ENCODE data around the gene KRT38. TPM values are rescaled to one million over a fixed set of nuclear protein-coding genes. Genes with fewer than 3 reads are reported as not detected.

The KRT38 gene
- total and polyA plus RNA-seq, 4 donors: not detected

GRCh38 chr17:41464682-41465081 is 23.9 kb upstream of the KRT38 start:
- no peak overlapping the region for H3K4me3 ChIP-seq (ENCODE audit: low read length in 2 of 2)
- H3K4me1 ChIP-seq (ENCODE audit: control insufficient read depth in 1 of 2, insufficient read depth in 2 of 2, low read length in 2 of 2): no peaks in the 10 kb centered on the region
- H3K27me3 ChIP-seq (ENCODE audit: control insufficient read depth in 1 of 2, insufficient read depth in 2 of 2, low read length in 1 of 2): no peaks in the 10 kb centered on the region
- intact Hi-C loops (cut with DNase I): no loop called here
- DNase-seq: no peak
- H3K9me3 ChIP-seq (ENCODE audit: control insufficient read depth, low read length): peaks cover 7% of the 10 kb centered on the region
- no peak overlapping the region for H3K27ac ChIP-seq (ENCODE audit: low read depth in 1 of 2, low read length in 2 of 2)
- H3K36me3 ChIP-seq (ENCODE audit: control insufficient read depth in 1 of 2, insufficient read depth in 2 of 2, low read length in 1 of 2): no peaks in the 10 kb centered on the region
- ATAC-seq (ENCODE audit: low FRiP score): peak; percentile 46
- 15 to 16% methylated on average over 6 of the region's 6 CpGs for WGBS, 2 donors

- Histone ChIP-seq H3K27ac (ENCODE audit: low read depth in 1 of 2, low read length in 2 of 2) (no peak overlapping the region), H3K4me1 (ENCODE audit: control insufficient read depth in 1 of 2, insufficient read depth in 2 of 2, low read length in 2 of 2) (no peaks in the 10 kb centered on the region)
- no peak for DNase-seq
Measured at GRCh38 chr17:41464173-41464572, 23.4 kb upstream of the KRT38 start.

GRCh38 chr17:41463746-41464145 is 23.0 kb upstream of the KRT38 start:
- ATAC-seq (ENCODE audit: low FRiP score) (no peak), DNase-seq (no peak)
- intact Hi-C loops (cut with DNase I): no loop called here
- no peaks in the 10 kb centered on the region for H3K27me3 ChIP-seq (ENCODE audit: control insufficient read depth in 1 of 2, insufficient read depth in 2 of 2, low read length in 1 of 2)
- H3K4me1 ChIP-seq (ENCODE audit: control insufficient read depth in 1 of 2, insufficient read depth in 2 of 2, low read length in 2 of 2): no peaks in the 10 kb centered on the region
- H3K9me3 ChIP-seq (ENCODE audit: control insufficient read depth, low read length): peaks cover 7% of the 10 kb centered on the region
- WGBS, 2 donors: 90 to 91% methylated on average over 8 of the region's 8 CpGs
- no peak overlapping the region for H3K4me3 ChIP-seq (ENCODE audit: low read length in 2 of 2)
- H3K27ac ChIP-seq (ENCODE audit: low read depth in 1 of 2, low read length in 2 of 2): no peak overlapping the region
- no peaks in the 10 kb centered on the region for H3K36me3 ChIP-seq (ENCODE audit: control insufficient read depth in 1 of 2, insufficient read depth in 2 of 2, low read length in 1 of 2)

More at GRCh38 chr17:41464173-41464572, 23.4 kb upstream of the KRT38 start:
- H3K9me3 ChIP-seq (ENCODE audit: control insufficient read depth, low read length): peaks cover 7% of the 10 kb centered on the region
- H3K36me3 ChIP-seq (ENCODE audit: control insufficient read depth in 1 of 2, insufficient read depth in 2 of 2, low read length in 1 of 2): no peaks in the 10 kb centered on the region
- WGBS, 2 donors: 87 to 91% methylated on average over 11 of the region's 11 CpGs
- no peaks in the 10 kb centered on the region for H3K27me3 ChIP-seq (ENCODE audit: control insufficient read depth in 1 of 2, insufficient read depth in 2 of 2, low read length in 1 of 2)
- H3K4me3 ChIP-seq (ENCODE audit: low read length in 2 of 2): no peak overlapping the region
- no peak for ATAC-seq (ENCODE audit: low FRiP score)
- intact Hi-C loops (cut with DNase I): no loop called here

- Histone ChIP-seq H3K36me3 (ENCODE audit: control insufficient read depth in 1 of 2, insufficient read depth in 2 of 2, low read length in 1 of 2) (no peaks in the 10 kb centered on the region), H3K4me3 (ENCODE audit: low read length in 2 of 2) (no peak overlapping the region), H3K27me3 (ENCODE audit: control insufficient read depth in 1 of 2, insufficient read depth in 2 of 2, low read length in 1 of 2) (no peaks in the 10 kb centered on the region), H3K9me3 (ENCODE audit: control insufficient read depth, low read length) (peaks cover 3% of the 10 kb centered on the region), H3K4me1 (ENCODE audit: control insufficient read depth in 1 of 2, insufficient read depth in 2 of 2, low read length in 2 of 2) (no peaks in the 10 kb centered on the region), H3K27ac (ENCODE audit: low read depth in 1 of 2, low read length in 2 of 2) (no peak overlapping the region)
- intact Hi-C loops (cut with DNase I): no loop called here
- no peak for DNase-seq
- WGBS, 2 donors: 80 to 81% methylated on average over 15 of the region's 15 CpGs
- no peak for ATAC-seq (ENCODE audit: low FRiP score)
Measured at GRCh38 chr17:41462705-41463104, 21.9 kb upstream of the KRT38 start.

- intact Hi-C loops (cut with DNase I): no loop called here
- Histone ChIP-seq H3K36me3 (ENCODE audit: control insufficient read depth in 1 of 2, insufficient read depth in 2 of 2, low read length in 1 of 2) (no peaks in the 10 kb centered on the region), H3K4me3 (ENCODE audit: low read length in 2 of 2) (no peak overlapping the region), H3K9me3 (ENCODE audit: control insufficient read depth, low read length) (no peaks in the 10 kb centered on the region), H3K27me3 (ENCODE audit: control insufficient read depth in 1 of 2, insufficient read depth in 2 of 2, low read length in 1 of 2) (peaks cover 0 to 1% of the 10 kb centered on the region in 2 donors), H3K27ac (ENCODE audit: low read depth in 1 of 2, low read length in 2 of 2) (no peak overlapping the region), H3K4me1 (ENCODE audit: control insufficient read depth in 1 of 2, insufficient read depth in 2 of 2, low read length in 2 of 2) (no peaks in the 10 kb centered on the region)
- ATAC-seq (ENCODE audit: low FRiP score) (no peak), DNase-seq (no peak)
- 65 to 73% methylated on average over 4 of the region's 4 CpGs for WGBS, 2 donors
Measured at GRCh38 chr17:41457676-41458075, 16.9 kb upstream of the KRT38 start.

- WGBS, 2 donors: 65 to 73% methylated on average over 3 of the region's 3 CpGs
- Histone ChIP-seq H3K4me3 (ENCODE audit: low read length in 2 of 2) (no peak overlapping the region), H3K27ac (ENCODE audit: low read depth in 1 of 2, low read length in 2 of 2) (no peak overlapping the region), H3K36me3 (ENCODE audit: control insufficient read depth in 1 of 2, insufficient read depth in 2 of 2, low read length in 1 of 2) (no peaks in the 10 kb centered on the region), H3K9me3 (ENCODE audit: control insufficient read depth, low read length) (no peaks in the 10 kb centered on the region), H3K4me1 (ENCODE audit: control insufficient read depth in 1 of 2, insufficient read depth in 2 of 2, low read length in 2 of 2) (no peaks in the 10 kb centered on the region), H3K27me3 (ENCODE audit: control insufficient read depth in 1 of 2, insufficient read depth in 2 of 2, low read length in 1 of 2) (peaks cover 0 to 1% of the 10 kb centered on the region in 2 donors)
- no peak for ATAC-seq (ENCODE audit: low FRiP score)
- DNase-seq: no peak
- intact Hi-C loops (cut with DNase I): no loop called here
Measured at GRCh38 chr17:41456204-41456603, 15.4 kb upstream of the KRT38 start.

- ATAC-seq (ENCODE audit: low FRiP score) (no peak), DNase-seq (no peak)
- Histone ChIP-seq H3K4me1 (ENCODE audit: control insufficient read depth in 1 of 2, insufficient read depth in 2 of 2, low read length in 2 of 2) (no peaks in the 10 kb centered on the region), H3K4me3 (ENCODE audit: low read length in 2 of 2) (no peak overlapping the region), H3K36me3 (ENCODE audit: control insufficient read depth in 1 of 2, insufficient read depth in 2 of 2, low read length in 1 of 2) (no peaks in the 10 kb centered on the region), H3K27me3 (ENCODE audit: control insufficient read depth in 1 of 2, insufficient read depth in 2 of 2, low read length in 1 of 2) (peaks cover 0 to 1% of the 10 kb centered on the region in 2 donors), H3K27ac (ENCODE audit: low read depth in 1 of 2, low read length in 2 of 2) (no peak overlapping the region), H3K9me3 (ENCODE audit: control insufficient read depth, low read length) (peaks cover 2% of the 10 kb centered on the region)
- WGBS, 2 donors: 80 to 84% methylated on average over 1 of the region's 1 CpG
- intact Hi-C loops (cut with DNase I): no loop called here
Measured at GRCh38 chr17:41455236-41455635, 14.5 kb upstream of the KRT38 start.

- WGBS, 2 donors: 86 to 90% methylated on average over 3 of the region's 3 CpGs
- no peak overlapping the region for H3K27ac ChIP-seq (ENCODE audit: low read depth in 1 of 2, low read length in 2 of 2)
- H3K27me3 ChIP-seq (ENCODE audit: control insufficient read depth in 1 of 2, insufficient read depth in 2 of 2, low read length in 1 of 2): peaks cover 0 to 2% of the 10 kb centered on the region in 2 donors
- no peaks in the 10 kb centered on the region for H3K36me3 ChIP-seq (ENCODE audit: control insufficient read depth in 1 of 2, insufficient read depth in 2 of 2, low read length in 1 of 2)
- no peaks in the 10 kb centered on the region for H3K4me1 ChIP-seq (ENCODE audit: control insufficient read depth in 1 of 2, insufficient read depth in 2 of 2, low read length in 2 of 2)
- intact Hi-C loops (cut with DNase I): no loop called here
- DNase-seq (no peak), ATAC-seq (ENCODE audit: low FRiP score) (no peak)
- H3K4me3 ChIP-seq (ENCODE audit: low read length in 2 of 2): no peak overlapping the region
- H3K9me3 ChIP-seq (ENCODE audit: control insufficient read depth, low read length): peaks cover 2% of the 10 kb centered on the region
Measured at GRCh38 chr17:41453066-41453465, 12.3 kb upstream of the KRT38 start.

GRCh38 chr17:41452281-41452680 is 11.5 kb upstream of the KRT38 start:
- no peak overlapping the region for H3K27ac ChIP-seq (ENCODE audit: low read depth in 1 of 2, low read length in 2 of 2)
- no peaks in the 10 kb centered on the region for H3K36me3 ChIP-seq (ENCODE audit: control insufficient read depth in 1 of 2, insufficient read depth in 2 of 2, low read length in 1 of 2)
- H3K9me3 ChIP-seq (ENCODE audit: control insufficient read depth, low read length): peaks cover 3% of the 10 kb centered on the region
- 57 to 64% methylated on average over 4 of the region's 4 CpGs for whole genome bisulfite sequencing, 2 donors
- H3K4me1 ChIP-seq (ENCODE audit: control insufficient read depth in 1 of 2, insufficient read depth in 2 of 2, low read length in 2 of 2): no peaks in the 10 kb centered on the region
- intact Hi-C loops (cut with DNase I): no loop called here
- ATAC-seq (ENCODE audit: low FRiP score): no peak
- no peak overlapping the region for H3K4me3 ChIP-seq (ENCODE audit: low read length in 2 of 2)
- no peak for DNase-seq
- peaks cover 0 to 4% of the 10 kb centered on the region in 2 donors for H3K27me3 ChIP-seq (ENCODE audit: control insufficient read depth in 1 of 2, insufficient read depth in 2 of 2, low read length in 1 of 2)

Measured in aorta (tissue), 5 donors.